HepG2 (cell line): ENCODE results near the gene GLIS2. TPM values are rescaled to one million over a fixed set of nuclear protein-coding genes. Genes with fewer than 3 reads are reported as not detected.
"Not testable (repeated sequence)": the region's sequence is repeated elsewhere in the genome, so short reads cannot be mapped to it uniquely, and the experiment has no call there.

Source experiments
- ATAC-seq: fragments of 200-7000 bp; cut with Tn5 transposase; 3 replicates; pipeline ENCODE4 v1.9.1; 2020; ENCODE audit warnings: mild to moderate bottlenecking, moderate library complexity
- BruUV-seq: library from RNA; stranded (reverse); fragments of 400-500 nt; replicated peaks from 2 replicates; lab custom pipeline; 2021; lab: Mats Ljungman, UMichigan
- CTCF ChIA-PET: fragments of 300-600 bp; formaldehyde crosslinking; extraction: SDS; loops from one replicate; lab custom pipeline; 2021; ENCODE audit warnings: low total read pairs, inconsistent platforms, low intra/inter-chr PET ratio; lab: Yijun Ruan, JAX
- POLR2A ChIA-PET: fragments of 350-600 bp; sonication (Branson Sonifier 250); formaldehyde crosslinking; loops from one replicate; lab custom pipeline; 2020; ENCODE audit warnings: antibody characterized with exemption, inconsistent platforms; lab: Yijun Ruan, JAX
- DNase-seq: peaks from one replicate; pipeline ENCODE4 v3.0.0-alpha.2; 2015; ENCODE audit warnings: low spot score
- FAIRE-seq: peaks from 3 replicates; lab custom pipeline; 2011; peaks lifted over from hg19 to GRCh38; lab: Jason Lieb, UNC
- H2AFZ ChIP-seq: one replicate; pipeline ENCODE4 v1.6.1; 2011; ENCODE audit warnings: low read length, inconsistent platforms
- H3K27ac ChIP-seq: fragments of 300-600 bp; 3 replicates; pipeline ENCODE4 v1.8.0; 2011; ENCODE audit warnings: mixed run types, mild to moderate bottlenecking, mixed read lengths, low read length, inconsistent platforms; ENCODE audit not compliant: insufficient read depth; ENCODE audit errors: extremely low read length
- H3K27me3 ChIP-seq, 2 experiments: fragments of 200-600 bp in 1 of 2; 2 replicates in 1 of 2; 3 replicates in 1 of 2; pipeline versions ENCODE4 v1.6.0 to v1.8.0; 2011; ENCODE audit warnings: low read length in 2 of 2, mild to moderate bottlenecking in 2 of 2, moderate library complexity in 2 of 2, inconsistent platforms in 1 of 2; ENCODE audit not compliant: insufficient read depth in 2 of 2, control insufficient read depth in 1 of 2
- H3K36me3 ChIP-seq, 2 experiments: fragments of 200-600 bp in 1 of 2; replicated peaks in 1 of 2; 2 replicates in 1 of 2; 3 replicates in 1 of 2; pipeline versions ENCODE4 v1.5.1 to v1.8.0; 2011; ENCODE audit warnings: low read length in 2 of 2, inconsistent platforms in 1 of 2; ENCODE audit not compliant: insufficient read depth in 2 of 2, control insufficient read depth in 1 of 2
- H3K4me1 ChIP-seq: 2 replicates; pipeline ENCODE4 v1.5.1; 2012; ENCODE audit warnings: low read length, inconsistent platforms; ENCODE audit not compliant: insufficient read depth
- H3K4me2 ChIP-seq: 2 replicates; pipeline ENCODE4 v1.6.0; 2011; ENCODE audit warnings: low read depth, low read length, inconsistent platforms
- H3K4me3 ChIP-seq, 3 experiments: fragments of 200-600 bp in 1 of 3; sonication (generic), shearing (Covaris generic) in 1 of 3; replicated peaks in 1 of 3; 2 replicates each; pipeline ENCODE4 v1.5.1; 2011 to 2016; ENCODE audit warnings: low read length in 3 of 3, inconsistent platforms in 2 of 3, low read depth in 2 of 3, mild to moderate bottlenecking in 2 of 3, control low read depth in 1 of 3, mixed read lengths in 1 of 3; ENCODE audit not compliant: insufficient read depth in 1 of 3
- H3K79me2 ChIP-seq: one replicate; pipeline ENCODE4 v1.6.1; 2011; ENCODE audit warnings: low read length, inconsistent platforms; ENCODE audit not compliant: insufficient read depth
- H3K9ac ChIP-seq: 2 replicates; pipeline ENCODE4 v1.6.0; 2011; ENCODE audit warnings: mild to moderate bottlenecking, low read depth, low read length, inconsistent platforms; ENCODE audit not compliant: insufficient read depth
- H3K9me3 ChIP-seq: 2 replicates; pipeline ENCODE4 v1.5.1; 2012; ENCODE audit warnings: mild to moderate bottlenecking, low read length
- H4K20me1 ChIP-seq: 2 replicates; pipeline ENCODE4 v1.6.0; 2011; ENCODE audit warnings: inconsistent platforms, mild to moderate bottlenecking, low read length, moderate library complexity; ENCODE audit not compliant: insufficient read depth
- PCBP2 ChIP-seq: fragments of 200-400 bp; formaldehyde crosslinking; optimal IDR thresholded peaks from 2 replicates; pipeline ENCODE3; 2018; ENCODE audit warnings: low read length, low read depth; ENCODE audit not compliant: poor library complexity, severe bottlenecking
- RBM22 ChIP-seq: fragments of 200-400 bp; formaldehyde crosslinking; optimal IDR thresholded peaks from 2 replicates; pipeline ENCODE3; 2017; ENCODE audit warnings: mild to moderate bottlenecking, low read length, moderate library complexity
- RFX3 ChIP-seq: IDR thresholded peaks from 2 replicates; pipeline ENCODE4 v1.6.1; 2016; ENCODE audit warnings: missing biosample characterization, missing genetic modification reagents
- SSRP1 ChIP-seq: IDR thresholded peaks from 2 replicates; pipeline ENCODE4 v1.6.1; 2016; ENCODE audit warnings: control low read depth
- TCF7L2 ChIP-seq: IDR thresholded peaks from 2 replicates; pipeline ENCODE4 v1.6.1; 2011; ENCODE audit warnings: mild to moderate bottlenecking, low read depth, low read length, moderate library complexity
- ZNF30 ChIP-seq: sonication (generic); formaldehyde crosslinking; IDR thresholded peaks from 2 replicates; pipeline ENCODE4 v1.5.0; 2020; ENCODE audit warnings: mild to moderate bottlenecking, missing genetic modification reagents
- ZNF563 ChIP-seq: sonication (generic); formaldehyde crosslinking; IDR thresholded peaks from 2 replicates; pipeline ENCODE4 v1.8.0; 2022; ENCODE audit warnings: mild to moderate bottlenecking, moderate library complexity, missing genetic modification reagents
- ZNF570 ChIP-seq: sonication (generic); formaldehyde crosslinking; IDR thresholded peaks from 2 replicates; pipeline ENCODE4 v1.4.0; 2020; ENCODE audit warnings: mild to moderate bottlenecking, missing genetic modification reagents, borderline replicate concordance
- WGBS: methylation state at CpG from one replicate; pipeline ENCODE4 v1.1.6; 2017; ENCODE audit warnings: low lambda C conversion rate; 5-methylcytosine and 5-hydroxymethylcytosine counted together
- in situ Hi-C: cut with HindIII; loops from 2 replicates; pipeline ENCODE4 v1.10.0; 2017; ENCODE audit warnings: low pct_unique_long_range_greater_than_20kb; ENCODE audit not compliant: extremely low pct_ligation_motif_present
- intact Hi-C: fragments of 100-400 bp; cut with micrococcal nuclease; formaldehyde crosslinking; loops from one replicate; pipeline ENCODE4 v1.10.0; 2022; ENCODE audit not compliant: unreplicated experiment
- polyA plus RNA-seq, 8 experiments: library from polyadenylated mRNA; depleted of rRNA in 3 of 8; stranded (reverse) in 7 of 8; unstranded in 1 of 8; fragments of >200 nt; fragmentation: Illumina TruSeq in 4 of 8; extraction: Trizol in 4 of 8; gene quantifications; 2 replicates each; pipeline versions ENCODE4 v1.2.1 to v1.2.3, GENCODE V29; 2011 to 2016; ENCODE audit warnings: low read depth in 4 of 8, missing spikeins in 1 of 8, mixed read lengths in 1 of 8; ENCODE audit not compliant: insufficient read depth in 1 of 8
- total RNA-seq, 5 experiments: library from RNA; depleted of rRNA; stranded (reverse); fragments of >200 nt; fragmentation: Illumina TruSeq; extraction: Trizol; gene quantifications; 2 replicates each; pipeline ENCODE4 v1.2.3, GENCODE V29; 2016; ENCODE audit warnings: low read depth in 1 of 5

The GLIS2 gene
- total and polyA plus RNA-seq, 2 of the 13 experiments (the other 11 are each of a cell fraction or from before 2014, with no cell fraction given): 0.28 to 0.29 TPM

DNA sequence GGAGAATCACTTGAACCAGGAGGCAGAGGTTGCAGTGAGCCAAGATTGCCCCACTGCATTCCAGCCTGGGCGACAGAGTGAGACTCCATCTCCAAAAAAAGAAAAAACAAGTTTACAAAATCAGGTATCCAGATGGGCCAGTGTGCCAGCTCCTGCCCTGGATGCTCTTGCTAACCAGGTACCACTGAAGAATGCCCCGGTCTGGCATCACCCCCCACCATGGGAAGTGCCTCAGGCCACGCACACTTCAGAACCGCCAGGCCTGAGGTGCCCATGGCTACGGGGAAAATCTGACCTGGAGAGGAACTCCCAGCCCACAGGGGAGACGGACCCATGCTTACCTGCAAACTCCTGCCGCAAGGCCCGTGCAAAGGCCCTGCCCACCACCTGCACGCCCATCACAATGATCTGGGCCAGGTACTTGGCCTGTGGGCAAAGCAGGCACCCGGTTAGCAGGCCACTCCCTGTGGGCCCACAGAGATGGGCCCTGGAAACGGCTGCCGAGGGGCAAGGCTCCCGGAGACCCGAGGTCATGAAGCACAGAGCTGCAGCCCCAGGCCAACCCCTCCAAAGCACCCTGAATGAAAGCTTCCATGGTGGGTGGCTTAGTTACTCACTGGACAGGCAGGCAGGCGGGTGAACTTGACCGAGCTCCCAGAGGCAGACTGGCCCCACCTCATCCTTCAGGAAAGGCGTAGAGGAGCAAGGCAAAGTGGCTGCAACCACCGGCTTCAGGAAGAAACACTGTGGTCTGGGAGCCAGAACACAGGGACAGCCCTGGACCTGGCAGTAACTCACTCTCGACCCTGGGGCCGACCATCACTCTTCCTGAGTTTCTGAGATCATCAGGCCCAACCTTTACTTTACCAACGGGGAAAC lies 27.2 kb downstream of the GLIS2 start (continued):
- TF ChIP-seq ZNF30 (no peak), RFX3 (CRISPR knock-in tag) (no peak), ZNF563 (CRISPR knock-in tag) (no peak), ZNF570 (CRISPR knock-in tag) (no peak), TCF7L2 (no peak)

DNA sequence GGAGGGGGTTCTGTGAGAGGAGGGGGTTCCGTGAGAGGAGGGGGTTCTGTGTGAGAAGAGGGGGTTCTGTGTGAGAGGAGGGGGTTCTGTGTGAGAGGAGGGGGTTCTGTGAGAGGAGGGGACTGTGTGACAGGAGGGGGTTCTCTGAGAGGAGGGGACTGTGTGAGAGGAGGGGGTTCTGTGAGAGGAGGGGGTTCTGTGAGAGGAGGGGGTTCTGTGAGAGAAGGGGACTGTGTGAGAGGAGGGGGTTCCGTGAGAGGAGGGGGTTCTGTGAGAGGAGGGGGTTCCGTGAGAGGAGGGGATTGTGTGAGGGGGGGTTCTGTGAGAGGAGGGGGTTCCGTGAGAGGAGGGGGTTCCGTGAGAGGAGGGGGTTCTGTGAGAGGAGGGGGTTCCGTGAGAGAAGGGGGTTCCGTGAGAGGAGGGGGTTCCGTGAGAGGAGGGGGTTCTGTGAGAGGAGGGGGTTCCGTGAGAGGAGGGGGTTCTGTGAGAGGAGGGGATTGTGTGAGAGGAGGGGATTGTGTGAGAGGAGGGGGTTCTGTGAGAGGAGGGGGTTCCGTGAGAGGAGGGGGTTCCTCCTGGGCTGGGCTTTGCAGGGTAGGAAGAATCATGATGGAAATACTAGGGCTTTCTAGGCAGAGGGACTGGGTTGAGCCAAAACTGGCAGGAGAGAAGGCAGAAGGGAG lies 28.6 kb downstream of the GLIS2 start:
- in situ Hi-C loops, H3K27me3 ChIP-seq, BruUV-seq, H2AFZ ChIP-seq, CTCF ChIA-PET, intact Hi-C loops, ATAC-seq, H3K9me3 ChIP-seq, FAIRE-seq, DNase-seq: not testable (repeated sequence)
- Histone ChIP-seq H3K36me3 (peaks cover 6 to 25% of the 10 kb centered on the region in 2 experiments; a peak in 3 of 5 replicates), H3K79me2 (peaks cover 38% of the 10 kb centered on the region), H3K27ac (peak overlapping the region; percentile 88), H3K4me1 (peaks cover 50% of the 10 kb centered on the region), H3K4me3 (peak overlapping the region in 2 of 3 experiments; percentile 5 to 74; a peak in 4 of 6 replicates), H4K20me1 (peaks cover 17% of the 10 kb centered on the region), H3K9ac (peak overlapping the region; percentile 81), H3K4me2 (peak overlapping the region; percentile 90)
- WGBS: 50% methylated on average over 10 of the region's 10 CpGs
- TF ChIP-seq RBM22: peak; percentile 57
- peak; percentile 77 for TF ChIP-seq PCBP2
- peak; percentile 55; the same call in 1 of the 2 replicates for TF ChIP-seq SSRP1 (CRISPR knock-in tag)
- POLR2A ChIA-PET: interaction anchor here (0.8 to 2.7 kb wide), 5 partner anchors 20 to 73 kb away, joined by 3 to 11 read pairs (median 4); partner anchors contain the start of gene TFAP4
